Left renal pelvis (tissue), 4 donors: ENCODE results near the gene SUN5. TPM values are rescaled to one million over a fixed set of nuclear protein-coding genes. Genes with fewer than 3 reads are reported as not detected.

Experiments used
- DNase-seq, 4 donors: peaks; one replicate each; pipeline ENCODE4 v3.0.0-alpha.2; 2013; ENCODE audit warnings: low read depth in 4 of 4, low spot score in 3 of 4
- polyA plus RNA-seq, 4 donors: library from polyadenylated mRNA; unstranded; fragments of 120-200 nt; gene quantifications; one replicate each; pipeline ENCODE4 v1.2.1, GENCODE V29; 2013; ENCODE audit not compliant: insufficient read length in 4 of 4

SUN5 gene
- polyA plus RNA-seq, 4 donors = not detected

- no peak for DNase-seq
Observed at GRCh38 chr20:33027769-33028751, 23.8 kb upstream of the SUN5 start.

GRCh38 chr20:33026779-33027759 is 22.8 kb upstream of the SUN5 start:
- DNase-seq = no peak

GRCh38 chr20:33026072-33026778 is 22.0 kb upstream of the SUN5 start:
- DNase-seq = no peak

- DNase-seq = no peak
Observed at GRCh38 chr20:33025318-33025876, 21.2 kb upstream of the SUN5 start.

GRCh38 chr20:33024609-33025317 is 20.5 kb upstream of the SUN5 start:
- DNase-seq = no peak

- DNase-seq = no peak
Observed at GRCh38 chr20:33024243-33024560, 20.0 kb upstream of the SUN5 start.

- DNase-seq = no peak
Observed at GRCh38 chr20:33023439-33024242, 19.4 kb upstream of the SUN5 start.

- no peak for DNase-seq
Observed at GRCh38 chr20:33022694-33023438, 18.6 kb upstream of the SUN5 start.

GRCh38 chr20:33022289-33022688 is 18.1 kb upstream of the SUN5 start:
- DNase-seq = no peak

- DNase-seq = no peak
Observed at GRCh38 chr20:33021879-33022278, 17.6 kb upstream of the SUN5 start.

- no peak for DNase-seq
Observed at GRCh38 chr20:33020278-33021161, 16.3 kb upstream of the SUN5 start.

- no peak for DNase-seq
Observed at GRCh38 chr20:33019465-33020277, 15.4 kb upstream of the SUN5 start.

GRCh38 chr20:33018169-33018931 is 14.1 kb upstream of the SUN5 start:
- DNase-seq = no peak

GRCh38 chr20:33017542-33017941 is 13.3 kb upstream of the SUN5 start:
- DNase-seq = no peak

- DNase-seq = no peak
Observed at GRCh38 chr20:33016581-33017109, 12.4 kb upstream of the SUN5 start.
